ENCODE results near the gene GFI1B.
"Not testable (repeated sequence)": the region's sequence is repeated elsewhere in the genome, so short reads cannot be mapped to it uniquely, and the experiment has no call there.

GFI1B gene

DNA sequence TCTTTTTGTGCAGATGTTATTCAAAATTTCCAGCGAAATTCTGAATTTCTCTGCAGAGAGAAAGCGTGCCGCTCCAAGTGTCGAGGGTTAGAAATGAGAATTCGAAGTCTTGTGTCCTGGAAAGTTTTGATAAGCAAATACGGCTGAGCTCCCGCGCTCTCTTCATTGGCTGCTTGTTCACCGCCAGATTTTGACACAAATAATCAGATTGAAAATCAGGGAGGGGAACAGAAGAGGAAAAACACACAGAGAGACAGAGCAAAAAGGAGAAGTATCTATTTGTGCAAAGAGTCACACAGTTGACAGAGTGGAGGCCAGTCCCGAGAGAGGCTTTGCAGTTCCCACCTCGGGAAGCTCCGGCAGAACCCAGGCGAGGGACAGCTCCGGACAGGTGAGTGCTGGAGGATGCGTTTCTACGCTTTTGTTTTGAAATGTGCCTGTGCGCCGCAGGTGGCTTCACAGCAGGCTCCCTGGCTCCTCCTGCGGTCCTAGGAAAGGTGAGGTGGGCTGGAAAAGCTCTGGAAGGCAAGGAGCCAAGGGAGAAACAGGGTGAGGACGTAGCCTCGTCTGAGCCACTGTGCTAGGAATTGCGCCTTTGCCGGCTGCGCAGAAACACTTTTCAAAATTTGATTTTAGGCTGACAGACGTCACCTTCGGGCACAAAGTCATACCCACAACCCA, at the start of gene GFI1B:
Gene GFI1B, plus strand, starts transcription at position 244 of the 681 bp plus-strand sequence. CDS start 7,985 bp downstream, outside the sequence.
- DNase-seq: no peak

DNA sequence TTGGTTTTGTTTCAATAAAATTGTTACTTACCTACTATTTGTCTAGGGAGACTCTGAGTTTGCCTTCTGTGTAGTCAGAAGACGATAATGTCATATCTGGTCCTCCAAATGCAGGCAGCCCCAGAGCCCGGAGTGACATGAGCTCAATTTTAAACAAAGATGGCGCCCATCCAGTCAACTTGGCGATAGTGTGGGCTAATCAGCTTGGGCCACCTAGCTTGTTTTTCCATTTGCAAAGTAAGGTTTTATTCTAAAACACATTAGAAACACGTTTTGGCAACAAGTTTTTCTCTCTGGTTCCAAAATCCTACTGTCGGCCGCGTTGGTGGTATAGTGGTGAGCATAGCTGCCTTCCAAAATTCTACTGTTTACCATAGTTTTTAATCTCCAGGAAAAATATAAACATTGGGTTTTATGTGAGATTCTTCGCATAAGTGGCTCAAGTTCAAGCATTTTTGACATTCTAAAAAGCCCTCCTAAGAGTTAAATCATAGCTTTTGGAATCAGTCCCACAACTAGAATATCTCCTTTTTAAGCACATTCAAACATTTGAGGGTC, 47.2 kb upstream of the GFI1B start:
- DNase-seq: no peak

DNA sequence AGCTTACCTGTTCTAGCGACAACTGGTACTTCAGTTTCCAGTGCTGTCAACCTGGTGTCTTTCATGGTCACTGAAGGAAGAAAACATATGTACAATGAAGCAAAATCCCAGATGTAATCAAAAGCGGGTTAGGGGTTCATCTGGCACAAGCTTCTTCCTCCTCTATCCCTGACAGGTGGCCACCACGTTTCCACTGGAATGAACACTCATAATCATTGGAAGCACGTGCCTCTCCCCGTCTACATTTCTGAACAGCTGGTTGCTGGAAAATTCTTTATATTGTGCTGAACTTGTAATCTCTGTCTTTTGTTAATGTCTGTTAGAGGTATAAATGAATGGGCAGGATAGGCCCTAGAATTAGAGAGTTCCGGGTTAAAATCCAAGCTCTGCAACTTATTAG, 43.5 kb upstream of the GFI1B start:
- no peak for DNase-seq

DNA sequence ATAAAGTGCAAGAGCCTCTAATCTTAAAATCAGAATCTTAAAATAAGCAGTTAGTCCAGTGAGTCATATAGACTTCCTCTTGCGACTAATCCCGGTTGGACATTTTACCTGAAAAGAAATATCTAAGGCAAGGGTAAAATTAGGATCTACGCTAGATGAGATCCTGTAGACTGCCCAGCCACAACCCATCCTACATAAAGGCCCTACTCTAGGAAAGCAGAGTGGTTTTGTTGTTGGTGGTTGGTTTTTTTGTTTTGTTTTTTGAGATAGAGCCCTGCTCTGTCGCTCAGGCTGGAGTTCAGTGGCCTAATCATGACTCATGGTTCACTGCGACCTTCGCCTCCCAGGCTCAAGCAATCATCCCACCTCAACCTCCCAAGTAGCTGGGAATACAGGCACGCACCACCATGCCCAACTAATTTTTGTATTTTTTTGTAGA, 41.0 kb upstream of the GFI1B start:
- DNase-seq: no peak

DNA sequence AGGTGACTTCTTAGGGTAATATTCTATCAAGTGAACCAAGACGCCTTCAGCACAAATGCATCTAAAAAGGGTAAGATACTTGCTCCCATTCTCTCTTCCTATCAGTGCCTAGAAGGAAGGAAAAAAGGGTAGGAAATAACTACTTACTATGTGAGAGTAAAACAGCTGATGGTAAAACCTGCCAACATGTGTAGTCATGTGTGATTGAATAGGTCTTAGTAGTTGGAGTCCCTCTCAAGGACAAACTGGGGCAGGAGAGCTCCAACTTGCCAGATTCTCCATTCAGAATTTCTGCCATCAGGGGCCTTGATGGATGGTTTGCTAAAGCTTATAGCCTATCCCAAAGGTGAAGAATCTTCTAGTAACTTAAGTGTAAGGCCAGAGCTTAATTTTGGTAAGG, 39.3 kb upstream of the GFI1B start:
- DNase-seq: no peak

DNA sequence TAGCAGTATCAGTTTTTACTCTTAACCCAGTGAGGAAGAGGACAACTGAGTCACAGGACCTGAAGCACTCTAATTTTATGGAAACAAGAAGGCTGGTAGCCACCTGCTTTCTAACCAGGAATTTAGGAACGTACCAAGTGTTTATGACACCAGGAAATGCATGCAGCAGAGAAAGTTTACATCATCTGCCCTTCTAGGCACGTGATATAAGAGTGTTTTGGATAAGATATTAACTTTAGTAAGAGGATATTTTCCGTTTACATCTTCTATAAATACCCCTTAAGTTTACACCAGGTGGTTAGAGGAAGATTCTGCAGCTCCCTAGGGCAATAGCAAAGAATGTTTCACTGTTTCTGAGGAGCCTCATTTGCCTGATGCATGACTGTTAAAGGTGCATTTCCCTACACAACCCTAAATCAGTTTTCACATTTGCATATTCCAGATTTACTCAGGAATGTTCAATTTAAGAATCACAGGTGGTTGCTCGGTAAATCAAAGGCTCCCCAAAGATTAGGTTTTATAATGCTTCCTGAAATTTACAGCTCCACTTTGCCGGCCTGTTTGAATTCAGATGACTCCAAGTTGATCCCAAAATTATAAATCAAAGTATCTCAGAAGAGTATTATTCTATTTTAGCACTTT, 35.8 kb upstream of the GFI1B start:
- DNase-seq: no peak

DNA sequence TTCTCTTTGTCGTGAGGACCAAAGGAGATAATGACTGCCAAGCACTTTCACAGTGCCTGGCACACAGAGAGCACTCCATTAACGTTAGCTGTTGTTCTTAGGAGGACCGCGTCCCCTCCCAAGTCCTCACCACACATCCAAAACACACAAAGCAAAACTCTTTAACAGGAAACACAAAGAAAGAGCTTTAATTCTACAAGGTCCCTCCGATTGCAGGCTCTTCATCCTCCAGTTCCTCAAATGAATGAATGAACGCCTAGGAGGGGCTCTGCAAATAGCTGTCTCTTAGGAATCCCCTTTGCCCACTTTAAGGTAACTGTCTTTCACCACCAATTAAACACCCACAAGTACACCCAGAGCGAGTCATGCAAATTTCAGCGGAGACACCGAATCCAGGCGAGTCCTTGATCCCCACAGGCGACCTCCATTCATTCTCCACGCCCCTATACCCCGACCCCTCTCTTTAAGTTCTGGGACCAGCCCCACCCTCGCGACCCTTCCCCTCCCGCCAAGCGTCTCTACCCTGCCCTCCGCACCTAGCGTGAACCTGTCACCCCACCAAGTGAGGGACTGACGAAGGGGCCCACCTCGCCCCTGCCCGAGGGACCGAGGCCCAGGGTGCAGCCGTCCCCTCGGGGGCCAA, 34.7 kb upstream of the GFI1B start:
- no peak for DNase-seq

DNA sequence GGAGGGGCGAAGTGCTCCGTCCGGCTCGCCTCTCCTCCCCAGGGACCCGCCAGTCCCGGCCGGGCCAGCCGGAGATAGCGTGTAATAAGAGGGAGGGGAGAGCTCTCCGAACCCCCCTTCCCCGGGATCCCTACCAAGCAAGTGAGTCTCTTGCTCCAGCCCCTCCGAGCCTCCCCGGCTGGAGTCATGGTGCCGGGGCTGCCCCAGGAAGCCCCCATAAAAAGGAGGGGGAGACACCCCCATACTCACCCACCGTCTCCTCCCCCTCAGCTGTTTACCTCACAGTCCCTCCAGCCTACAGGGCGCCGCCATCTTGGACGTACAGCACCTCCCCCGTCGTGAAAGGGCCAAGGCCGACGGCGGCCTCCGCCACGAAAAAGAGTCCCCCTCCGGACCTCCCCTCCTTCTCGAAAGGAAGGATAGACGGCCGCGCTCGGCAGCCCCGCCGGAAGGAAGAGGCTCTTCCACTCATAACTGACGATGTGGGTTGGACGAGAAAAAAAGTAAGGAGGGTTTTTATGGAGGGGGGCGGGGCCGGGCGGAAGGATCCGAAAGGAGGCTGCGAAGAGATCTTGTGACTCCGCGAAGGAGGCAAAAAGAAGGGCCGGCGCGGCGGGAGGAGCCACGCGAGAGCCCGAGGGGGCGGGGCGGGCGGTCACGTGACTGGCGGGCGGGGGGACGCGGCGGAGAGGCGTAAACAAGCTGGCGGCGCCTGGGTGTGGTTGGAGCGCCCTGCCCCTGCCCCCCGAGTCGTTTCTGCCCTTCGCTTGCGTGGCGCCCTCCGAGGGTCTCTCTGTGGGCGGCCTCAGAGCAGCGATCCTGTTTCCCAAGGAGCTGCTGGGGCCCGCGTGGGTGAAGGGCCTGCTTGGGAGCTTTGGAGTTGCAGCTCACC, 34.0 kb upstream of the GFI1B start, which contains the start of gene TSC1:
Gene TSC1, minus strand, starts transcription at position 323 of the 892 bp plus-strand sequence. CDS start 15,744 bp downstream, outside the sequence.
- DNase-seq: peak; percentile 97

DNA sequence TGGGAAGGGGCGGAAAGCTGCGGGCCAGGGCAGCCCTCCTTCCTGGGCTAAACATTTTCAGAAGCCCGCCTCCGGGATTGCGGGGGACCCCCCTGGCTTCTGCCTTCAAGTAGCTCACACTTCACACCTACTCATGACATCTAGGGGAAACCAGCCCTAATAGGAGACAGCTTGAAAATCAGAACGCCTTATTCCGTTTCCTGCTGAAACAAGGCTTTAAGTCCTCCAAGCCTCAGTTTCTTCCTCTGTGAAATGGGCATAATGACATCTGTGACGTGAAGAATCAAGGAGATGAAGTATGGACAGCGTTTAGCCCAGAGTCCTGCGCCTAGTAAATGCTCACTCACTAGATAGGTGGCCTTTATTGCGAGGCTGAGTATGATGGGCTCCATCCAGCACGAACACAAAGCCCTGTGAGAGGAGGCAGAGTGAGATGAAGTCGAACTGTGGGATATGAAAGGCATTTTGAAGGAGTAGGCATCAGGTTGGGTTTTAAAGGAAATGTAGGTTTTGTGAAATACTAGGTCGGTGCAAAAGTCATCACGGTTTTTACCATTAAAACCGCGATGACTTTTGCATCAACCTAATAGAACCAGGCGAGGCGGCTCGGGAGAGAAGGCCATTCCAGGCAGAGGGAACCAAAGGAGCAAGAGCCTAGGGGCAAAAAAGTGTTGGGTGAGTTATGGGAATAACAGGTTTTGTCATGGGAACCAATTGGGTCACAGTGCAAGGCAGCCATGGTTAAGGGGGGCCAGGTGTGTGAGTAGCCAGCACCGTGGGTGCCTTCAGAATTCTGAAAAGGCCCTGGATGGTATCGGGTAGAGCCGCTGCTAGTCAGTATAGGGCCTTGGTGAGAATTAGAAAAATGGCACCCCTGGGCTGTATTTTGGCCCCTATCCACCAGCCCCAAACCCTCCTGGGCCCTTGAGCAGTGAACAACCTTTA, 33.0 kb upstream of the GFI1B start:
- no peak for DNase-seq

DNA sequence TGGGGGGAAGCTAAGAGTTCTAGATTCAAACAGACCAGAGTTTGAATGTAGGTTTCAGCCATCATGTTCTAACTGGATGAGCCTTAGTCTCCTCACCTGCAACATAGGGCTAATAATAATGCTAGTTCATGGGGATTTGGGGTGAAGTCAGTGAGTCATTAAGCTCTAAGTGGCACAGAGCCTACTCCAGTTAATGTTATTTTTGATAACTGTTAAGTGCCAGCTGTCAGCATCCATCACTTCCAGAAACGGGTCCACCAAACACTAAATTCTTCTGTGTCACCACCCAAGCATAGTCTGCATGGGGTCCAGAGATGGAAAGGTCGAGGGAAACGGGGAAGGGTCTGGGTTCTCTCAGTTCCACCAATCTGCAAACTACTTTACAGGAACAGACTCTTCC, 32.3 kb upstream of the GFI1B start:
- DNase-seq: no peak

DNA sequence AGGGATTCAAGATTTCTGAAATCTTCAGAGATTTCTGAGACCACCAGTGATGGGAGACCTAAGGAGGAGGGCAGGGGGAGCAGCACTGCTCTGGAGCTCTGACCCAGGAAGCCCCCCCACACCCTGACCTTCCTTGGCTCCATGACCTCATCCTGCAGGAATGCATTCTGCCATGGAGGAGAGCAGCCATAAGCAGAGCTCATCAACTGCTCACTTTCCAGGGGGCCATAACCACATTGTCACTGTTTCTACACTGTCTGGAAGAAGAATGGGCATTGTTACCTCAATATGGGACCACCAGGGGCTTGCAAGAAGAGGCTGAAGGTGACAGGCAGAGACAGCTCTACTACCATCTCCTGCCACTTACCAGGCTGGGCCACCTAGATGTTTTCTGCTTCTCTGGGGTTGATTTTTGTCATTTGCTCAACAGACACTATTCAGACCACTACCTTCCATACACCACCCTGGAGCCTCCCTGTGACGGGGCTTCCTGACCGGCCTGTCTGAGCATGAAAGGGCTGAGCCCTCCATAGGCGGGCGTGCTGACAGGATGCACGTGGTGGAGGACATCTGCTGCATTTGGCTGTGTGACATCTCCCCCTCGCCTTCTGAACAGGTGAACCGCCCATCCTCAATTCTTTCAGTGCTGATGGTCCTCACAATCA, 31.7 kb upstream of the GFI1B start:
- no peak for DNase-seq

DNA sequence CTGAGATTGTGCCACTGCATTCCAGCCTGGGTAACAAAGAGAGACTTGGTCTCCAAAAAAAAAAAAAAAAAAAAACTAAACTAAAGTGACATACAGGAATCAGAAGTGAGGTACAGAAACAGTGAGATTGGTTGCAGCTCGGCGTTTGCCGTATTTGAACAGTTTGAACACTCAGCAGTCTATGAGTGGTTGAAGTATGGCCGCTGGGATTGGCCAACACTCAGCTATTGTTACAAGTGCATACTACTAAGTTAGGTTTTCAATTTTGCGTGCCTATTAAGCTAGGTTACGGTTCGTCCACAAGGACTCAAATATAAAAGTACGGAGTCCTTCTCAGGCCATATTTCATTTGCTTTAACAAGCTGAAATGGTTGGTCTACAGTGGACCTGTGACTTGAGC, 30.7 kb upstream of the GFI1B start:
- no peak for DNase-seq

DNA sequence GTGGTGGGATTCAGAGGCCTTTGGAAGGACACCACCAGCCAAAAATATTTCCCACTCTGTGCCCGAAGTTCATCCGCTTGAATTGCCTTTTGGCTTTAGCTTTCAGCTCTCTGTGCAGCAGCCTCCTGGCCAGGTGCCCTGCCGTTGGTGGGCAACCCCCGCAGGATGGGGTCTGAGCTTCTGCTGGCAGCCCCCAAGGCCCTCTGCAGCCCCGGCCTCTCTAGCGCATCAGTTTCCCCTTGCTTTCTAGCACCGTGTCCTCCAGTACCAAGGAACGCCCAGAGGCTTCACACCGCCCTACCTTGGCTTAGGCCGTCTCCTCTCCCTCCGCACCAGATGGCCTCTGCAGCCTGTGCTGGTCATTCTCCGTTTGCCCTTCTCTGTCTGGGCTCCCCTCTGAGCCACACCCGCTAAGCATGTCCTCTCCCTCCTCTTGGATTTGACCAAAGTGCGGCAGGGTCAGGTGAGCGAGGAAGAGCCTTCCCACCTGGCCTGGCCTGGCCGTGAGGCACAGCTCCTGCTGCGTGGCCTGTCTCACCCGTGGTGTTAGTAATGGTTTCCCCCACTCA, 29.9 kb upstream of the GFI1B start:
- DNase-seq: no peak

DNA sequence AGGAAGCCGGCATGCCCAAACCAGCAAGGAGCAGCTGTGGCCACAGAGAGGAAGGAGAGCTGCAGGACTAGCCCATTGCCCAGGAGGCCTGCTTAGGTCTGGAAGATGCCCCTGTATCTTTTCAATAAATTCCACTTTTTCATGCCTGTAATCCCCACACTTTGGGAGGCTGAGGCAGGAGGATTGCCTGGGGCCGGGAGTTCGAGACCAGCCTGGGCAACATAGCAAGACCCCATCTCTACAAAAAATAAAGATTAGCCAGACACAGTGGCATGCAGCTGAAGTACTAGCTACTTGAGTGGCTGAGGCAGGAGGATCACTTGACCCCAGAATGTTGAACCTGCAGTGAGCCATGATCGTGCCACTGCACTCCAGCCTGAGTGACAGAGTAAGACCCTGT, 28.8 kb upstream of the GFI1B start:
- DNase-seq: no peak

DNA sequence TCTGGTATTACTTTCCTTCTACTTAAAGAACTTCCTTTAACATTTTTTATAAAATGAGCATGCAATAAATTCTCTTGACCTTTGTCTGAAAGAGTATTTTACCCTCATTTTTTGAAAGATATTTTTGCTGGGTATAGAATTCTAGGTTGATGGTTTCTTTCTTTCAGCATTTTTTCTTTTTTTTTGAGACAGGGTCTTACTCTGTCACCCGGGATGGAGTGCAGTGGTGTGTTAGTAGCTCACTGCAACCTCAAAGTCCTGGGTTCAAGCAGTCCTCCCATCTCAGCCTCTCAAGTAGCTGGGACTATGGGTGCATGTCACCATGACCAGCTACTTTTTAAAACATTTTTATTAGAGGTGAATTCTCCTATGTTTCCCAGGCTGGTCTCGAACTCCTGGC, 23.4 kb upstream of the GFI1B start:
- no peak for DNase-seq

DNA sequence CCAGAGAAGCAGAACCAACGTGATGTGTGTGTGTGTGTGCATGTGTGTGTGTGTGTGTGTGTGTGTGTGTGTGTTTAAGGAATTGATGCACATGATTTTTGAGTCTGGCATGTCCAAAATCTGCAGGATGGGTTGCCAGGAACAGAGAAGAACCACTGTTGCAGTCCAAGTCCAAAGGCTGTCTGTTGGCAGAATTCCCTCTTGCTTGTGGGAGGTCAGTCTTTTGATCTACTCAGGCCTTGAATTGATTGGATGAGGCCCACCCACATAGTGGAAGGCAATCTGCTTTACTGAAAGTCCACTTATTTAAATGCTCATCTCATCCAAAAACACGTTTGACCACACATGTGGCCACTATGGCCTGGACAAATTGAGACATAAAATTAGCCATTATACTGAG, 22.7 kb upstream of the GFI1B start:
- no peak for DNase-seq

DNA sequence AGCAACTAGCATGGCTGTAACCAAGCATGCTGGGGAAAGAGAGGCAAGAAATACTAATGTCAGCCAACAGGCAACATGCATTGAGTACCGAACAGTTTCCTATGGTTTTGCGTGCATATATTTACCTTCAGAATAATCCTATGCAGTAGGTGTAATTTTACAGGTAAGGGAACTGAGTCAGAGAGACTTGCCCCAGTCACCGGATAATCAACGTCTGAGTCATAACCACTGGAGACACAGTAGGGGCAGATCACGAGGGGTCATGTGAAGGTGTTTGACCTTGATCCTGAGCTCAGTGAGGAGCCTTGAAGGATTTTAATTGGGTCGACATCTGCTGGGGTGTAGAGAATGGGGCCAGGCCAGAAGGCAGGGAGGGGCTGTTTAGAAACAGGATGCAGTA, 20.7 kb upstream of the GFI1B start:
- no peak for DNase-seq

DNA sequence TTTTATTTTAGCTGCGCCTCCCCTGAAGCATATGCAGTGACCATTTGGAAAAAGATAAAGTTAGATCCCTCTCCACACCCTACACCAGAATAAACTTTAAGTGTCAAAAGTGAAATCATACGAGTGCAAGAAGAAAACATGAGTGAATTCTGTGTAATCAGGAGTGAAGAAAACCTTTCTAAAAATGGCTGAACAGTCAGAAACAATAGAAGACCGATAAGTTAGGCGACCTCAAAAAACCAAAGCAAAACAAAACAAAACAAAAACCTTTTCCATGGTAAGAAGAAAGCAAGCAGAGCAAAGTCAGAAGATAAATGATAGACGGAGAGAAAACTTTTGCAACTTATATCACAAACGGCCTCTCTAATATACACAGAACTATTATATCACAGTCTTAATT, 17.5 kb upstream of the GFI1B start:
- no peak for DNase-seq

DNA sequence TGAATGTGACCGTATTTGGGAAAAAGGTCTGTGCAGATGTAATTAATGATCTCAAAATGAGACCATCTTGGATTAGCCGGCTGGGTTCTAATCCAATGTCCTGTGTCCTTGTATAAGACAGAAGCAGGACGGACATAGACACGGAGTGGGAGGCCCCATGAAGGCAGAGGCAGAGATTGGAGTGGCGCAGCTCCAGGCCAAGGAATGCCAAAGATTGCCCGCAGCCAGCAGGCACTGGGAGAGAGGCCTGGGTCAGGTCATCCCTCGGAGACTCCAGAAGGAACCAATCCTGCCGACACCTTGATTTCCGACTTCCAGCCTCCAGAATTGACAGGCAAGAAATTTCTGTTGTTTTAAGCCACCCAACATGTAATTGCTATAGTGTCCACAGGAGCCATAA, 13.0 kb upstream of the GFI1B start:
- no peak for DNase-seq

DNA sequence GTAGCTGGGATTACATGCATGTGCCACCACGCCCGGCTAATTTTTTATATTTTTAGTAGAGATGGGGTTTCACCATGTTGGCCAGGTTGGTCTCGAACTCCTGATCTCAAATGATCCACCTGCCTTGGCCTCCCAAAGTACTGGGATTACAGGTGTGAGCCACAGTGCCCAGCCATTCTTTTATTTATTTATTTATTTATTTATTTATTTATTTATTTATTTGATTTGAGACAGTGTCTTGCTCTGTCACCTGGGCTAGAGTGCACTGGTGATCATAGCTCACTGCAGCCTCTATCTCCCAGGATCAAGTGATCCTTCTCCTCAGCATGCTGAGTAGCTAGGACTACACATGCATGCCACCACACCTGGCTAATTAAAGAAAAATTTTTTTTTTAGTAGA, 10.6 kb upstream of the GFI1B start:
- DNase-seq: not testable (repeated sequence)

DNA sequence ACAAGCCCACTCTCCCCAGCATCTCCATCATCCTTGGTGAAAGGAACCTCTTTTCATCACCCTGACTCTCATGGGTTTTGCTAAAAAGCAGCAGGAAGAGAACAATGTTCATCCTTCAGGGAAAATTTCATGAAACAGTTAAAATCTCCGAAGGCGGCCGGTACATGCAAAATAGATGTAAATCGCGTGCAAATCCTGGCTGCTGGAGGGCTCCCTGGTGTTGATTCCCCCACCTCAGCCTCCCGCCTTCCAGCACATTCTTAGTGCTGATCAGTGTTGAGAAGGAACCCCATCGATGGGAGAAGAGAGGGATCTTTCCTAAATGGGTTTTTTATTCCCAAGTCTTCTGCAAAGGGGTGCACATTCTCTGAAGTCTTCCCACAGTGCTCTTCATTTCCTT, 8.7 kb upstream of the GFI1B start:
- no peak for DNase-seq
